ENCODE results near the gene DCXR.

Gene DCXR

GRCh38 chr17:81998691-81999438 is 38.6 kb downstream of the DCXR start:
- no peak for DNase-seq (ENCODE audit: low read depth in 2 of 2)

GRCh38 chr17:81998212-81998611 is 39.3 kb downstream of the DCXR start:
- no peak for DNase-seq (ENCODE audit: low read depth in 2 of 2)

GRCh38 chr17:81996757-81997441 is 40.6 kb downstream of the DCXR start:
- no peak for DNase-seq (ENCODE audit: low read depth in 2 of 2)

GRCh38 chr17:81996232-81996756 is 41.2 kb downstream of the DCXR start:
- no peak for DNase-seq (ENCODE audit: low read depth in 2 of 2)

- no peak for DNase-seq (ENCODE audit: low read depth in 2 of 2)
These were observed 41.9 kb downstream of the DCXR start for GRCh38 chr17:81995463-81996231.

DNA sequence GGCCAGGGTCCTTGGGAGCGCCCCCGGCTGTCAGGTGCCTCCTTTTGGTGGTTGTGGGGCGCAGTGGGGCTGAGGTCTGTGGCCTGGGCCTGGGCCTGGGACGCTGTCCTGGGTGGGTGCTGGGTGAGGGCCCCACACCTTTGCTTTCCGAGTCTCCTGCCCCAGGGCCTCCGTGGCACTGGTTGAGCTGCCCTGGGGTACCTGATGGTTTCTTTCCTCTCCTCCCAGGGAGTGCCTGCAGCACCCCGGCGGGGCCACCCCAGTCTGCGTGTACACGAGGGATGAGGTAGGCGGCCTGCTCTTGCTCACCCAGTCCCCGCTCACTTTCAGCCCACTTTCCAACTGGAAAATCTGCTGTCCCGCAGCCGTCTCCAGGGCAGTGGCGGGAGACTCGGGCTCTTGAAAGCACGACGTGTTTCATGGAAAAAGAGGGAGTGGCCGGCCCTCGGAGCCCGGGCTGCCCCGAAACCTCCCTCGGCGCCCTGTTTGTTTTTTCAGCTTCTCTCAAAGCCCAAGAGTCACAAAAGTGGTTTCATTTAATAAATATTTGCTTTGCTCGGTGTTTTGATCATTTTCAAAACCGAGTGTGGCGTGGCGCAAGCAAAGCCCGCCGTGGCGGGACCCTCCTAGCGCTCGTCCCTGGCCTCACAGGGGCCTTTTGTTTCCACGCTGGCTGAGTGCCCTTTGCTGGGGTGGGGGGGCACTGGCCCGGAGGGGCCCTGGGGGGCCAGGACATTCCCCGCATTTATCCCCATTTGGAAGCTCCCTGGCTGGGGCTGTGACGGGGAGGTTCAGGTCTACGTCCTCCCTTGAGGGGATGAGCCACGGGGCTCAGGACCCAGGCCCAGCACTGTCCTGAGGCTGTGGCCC is 42.7 kb downstream of the DCXR start:
- DNase-seq (ENCODE audit: low read depth in 2 of 2), result no peak

GRCh38 chr17:81993729-81994592 is 43.5 kb downstream of the DCXR start:
- DNase-seq (ENCODE audit: low read depth in 2 of 2), result no peak

GRCh38 chr17:81992306-81993102 is 45.0 kb downstream of the DCXR start:
- DNase-seq (ENCODE audit: low read depth in 2 of 2), result no peak

DNA sequence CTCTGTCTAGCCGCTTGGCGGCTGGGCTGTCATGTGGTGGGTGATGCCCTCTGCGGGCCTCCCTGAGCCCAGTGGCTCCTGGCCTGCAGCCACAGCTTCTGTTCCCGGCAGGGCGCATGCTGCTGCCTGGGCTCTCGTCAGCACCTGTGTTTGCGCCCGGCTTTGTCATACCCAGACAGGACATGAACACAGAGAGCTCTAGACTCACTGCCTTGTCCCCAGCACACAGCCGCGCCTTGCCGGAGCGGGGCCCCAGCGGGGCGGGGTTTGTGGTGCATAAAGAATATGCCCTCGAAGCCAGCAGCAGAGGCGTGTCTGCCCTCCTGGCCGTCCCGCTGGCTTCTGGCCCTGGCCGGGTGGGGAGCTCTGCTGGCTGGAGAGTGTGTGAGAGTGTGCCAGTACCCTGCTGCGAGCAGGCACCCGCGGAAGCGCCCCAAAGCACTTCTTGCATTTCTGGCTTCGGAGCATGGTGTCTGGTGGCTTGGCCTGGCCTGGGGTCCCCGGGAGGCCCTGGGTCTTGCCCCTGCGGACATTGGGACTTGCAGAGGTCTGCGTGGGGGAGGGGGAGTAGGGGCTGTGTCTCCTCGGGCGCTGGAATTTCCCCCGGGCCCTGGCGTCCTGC is 45.7 kb downstream of the DCXR start:
- DNase-seq (ENCODE audit: low read depth in 2 of 2), result no peak

GRCh38 chr17:81990836-81991683 is 46.4 kb downstream of the DCXR start:
- DNase-seq (ENCODE audit: low read depth in 2 of 2), result no peak

DNA sequence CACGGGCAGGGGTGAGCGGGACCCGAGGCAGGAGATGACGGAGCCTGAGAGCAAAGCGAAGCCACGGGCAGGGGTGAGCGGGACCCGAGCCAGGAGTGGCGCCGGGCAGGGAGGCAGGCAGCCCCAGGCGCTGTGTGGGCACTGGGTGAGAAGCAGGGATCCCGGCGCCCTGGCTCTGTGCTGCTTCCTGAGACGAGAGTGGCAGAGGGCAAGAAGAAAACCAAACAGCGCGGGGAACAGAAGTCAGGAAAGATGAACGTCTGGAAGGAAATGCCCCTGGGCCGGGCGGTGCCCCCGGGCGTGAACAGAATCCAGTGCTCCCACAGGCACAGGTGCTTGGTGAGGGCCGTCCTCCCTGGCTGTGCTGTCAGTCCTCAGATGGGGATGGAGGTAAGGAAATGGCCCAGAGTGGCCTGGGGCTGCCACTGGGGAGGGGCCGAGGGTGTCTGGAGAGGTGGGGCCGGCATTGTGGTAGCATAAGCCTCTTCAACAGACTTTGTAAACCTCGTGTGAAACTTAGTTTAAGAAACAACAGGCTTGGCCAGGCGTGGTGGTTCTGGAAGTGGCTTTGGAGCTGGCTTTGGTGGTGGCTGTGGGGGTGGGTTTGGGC is 50.2 kb downstream of the DCXR start:
- DNase-seq (ENCODE audit: low read depth in 2 of 2), result no peak

- no peak for DNase-seq (ENCODE audit: low read depth in 2 of 2)
These were observed 50.9 kb downstream of the DCXR start for GRCh38 chr17:81986606-81987005.
